Measurements from ENCODE around the gene CIZ1. TPM values are rescaled to one million over a fixed set of nuclear protein-coding genes. Genes with fewer than 3 reads are reported as not detected.
"Not testable (repeated sequence)": the region's sequence is repeated elsewhere in the genome, so short reads cannot be mapped to it uniquely, and the experiment has no call there.

CIZ1 gene
- polyA plus RNA-seq, 1 experiment: 26.9 TPM

GRCh38 chr9:128129976-128130590 is 61.3 kb downstream of the CIZ1 start:
- CTCF ChIA-PET: interaction anchor here (1.2 kb wide), 1 partner anchor 12 kb away, joined by 7 read pairs; no protein-coding TSS in a partner anchor
- POLR2A ChIA-PET; H3K4me3 ChIP-seq (ENCODE audit: low read depth, low read length); H3K27ac ChIP-seq (ENCODE audit: low read depth, low read length); H3K9me3 ChIP-seq (ENCODE audit: control insufficient read depth, insufficient read depth, low read length); DNase-seq (ENCODE audit: low read depth, low spot score): not testable (repeated sequence)
- peaks cover 11% of the 10 kb centered on the region for H3K27me3 ChIP-seq (ENCODE audit: control insufficient read depth, insufficient read depth, low read length)

- peaks cover 10% of the 10 kb centered on the region for H3K27me3 ChIP-seq (ENCODE audit: control insufficient read depth, insufficient read depth, low read length)
- ChIA-PET CTCF (interaction anchor here (0.9 to 4.0 kb wide), 5 partner anchors 8 to 186 kb away, joined by 3 to 53 read pairs (median 7); partner anchors contain the start of gene BBLN), POLR2A (interaction anchor here (0.9 to 1.0 kb wide), 6 partner anchors 11 to 62 kb away, joined by 3 to 4 read pairs (median 4); partner anchors contain the start of gene NAIF1)
- no peak for DNase-seq (ENCODE audit: low read depth, low spot score)
- H3K9me3 ChIP-seq (ENCODE audit: control insufficient read depth, insufficient read depth, low read length): peaks cover 3% of the 10 kb centered on the region; the same call in 1 of the 2 replicates
- no peak overlapping the region for H3K27ac ChIP-seq (ENCODE audit: low read depth, low read length)
- no peak for TF ChIP-seq CTCF (IDR thresholded peaks at IDR 0.05; ENCODE audit: low read depth, low read length)
- H3K4me3 ChIP-seq (ENCODE audit: low read depth, low read length): peak overlapping the region; percentile 90
Measured at GRCh38 chr9:128128836-128129590, 62.4 kb downstream of the CIZ1 start.

GRCh38 chr9:128127990-128128835 is 63.2 kb downstream of the CIZ1 start:
- POLR2A ChIA-PET: interaction anchor here (0.6 to 1.0 kb wide), 7 partner anchors 8 to 61 kb away, joined by 3 to 6 read pairs (median 4); partner anchors contain the start of gene NAIF1
- TF ChIP-seq CTCF (IDR thresholded peaks at IDR 0.05; ENCODE audit: low read depth, low read length): no peak
- peaks cover 4% of the 10 kb centered on the region for H3K27me3 ChIP-seq (ENCODE audit: control insufficient read depth, insufficient read depth, low read length)

GRCh38 chr9:128127568-128127989 is 63.8 kb downstream of the CIZ1 start, which contains the start of gene PTGES2:
Gene PTGES2 (minus strand): TSS chr9:128127729. CDS start chr9:128127717, 12 bp downstream.
- peaks cover 3% of the 10 kb centered on the region; the same call in 1 of the 2 replicates for H3K9me3 ChIP-seq (ENCODE audit: control insufficient read depth, insufficient read depth, low read length)
- ChIA-PET POLR2A (no interaction called here), CTCF (interaction anchor here (4.0 kb wide), 1 partner anchor 10 kb away, joined by 53 read pairs; no protein-coding TSS in a partner anchor)
- no peak for TF ChIP-seq CTCF (IDR thresholded peaks at IDR 0.05; ENCODE audit: low read depth, low read length)
- H3K27me3 ChIP-seq (ENCODE audit: control insufficient read depth, insufficient read depth, low read length): peaks cover 4% of the 10 kb centered on the region
- DNase-seq (ENCODE audit: low read depth, low spot score): peak; percentile 32
- H3K27ac ChIP-seq (ENCODE audit: low read depth, low read length): peak within 1 kb of the TSS; percentile 92
- peak within 1 kb of the TSS; percentile 90 for H3K4me3 ChIP-seq (ENCODE audit: low read depth, low read length)

More at GRCh38 chr9:128127990-128128835, 63.2 kb downstream of the CIZ1 start:
- peak overlapping the region; percentile 90 for H3K4me3 ChIP-seq (ENCODE audit: low read depth, low read length)
- CTCF ChIA-PET: interaction anchor here (0.9 to 4.0 kb wide), 4 partner anchors 9 to 186 kb away, joined by 3 to 53 read pairs (median 6); partner anchors contain the start of gene BBLN
- peaks cover 3% of the 10 kb centered on the region; the same call in 1 of the 2 replicates for H3K9me3 ChIP-seq (ENCODE audit: control insufficient read depth, insufficient read depth, low read length)
- peak; percentile 77 for DNase-seq (ENCODE audit: low read depth, low spot score)
- peak overlapping the region; percentile 92 for H3K27ac ChIP-seq (ENCODE audit: low read depth, low read length)
